A204.1 (cell line): ENCODE measurements around the gene ACVR1.
"Not testable (repeated sequence)": the region's sequence is repeated elsewhere in the genome, so short reads cannot be mapped to it uniquely, and the experiment has no call there.

Experiments used
- FAIRE-seq: peaks from 2 replicates; lab custom pipeline; 2012; peaks lifted over from hg19 to GRCh38; lab: Jason Lieb, UNC

Gene ACVR1

DNA sequence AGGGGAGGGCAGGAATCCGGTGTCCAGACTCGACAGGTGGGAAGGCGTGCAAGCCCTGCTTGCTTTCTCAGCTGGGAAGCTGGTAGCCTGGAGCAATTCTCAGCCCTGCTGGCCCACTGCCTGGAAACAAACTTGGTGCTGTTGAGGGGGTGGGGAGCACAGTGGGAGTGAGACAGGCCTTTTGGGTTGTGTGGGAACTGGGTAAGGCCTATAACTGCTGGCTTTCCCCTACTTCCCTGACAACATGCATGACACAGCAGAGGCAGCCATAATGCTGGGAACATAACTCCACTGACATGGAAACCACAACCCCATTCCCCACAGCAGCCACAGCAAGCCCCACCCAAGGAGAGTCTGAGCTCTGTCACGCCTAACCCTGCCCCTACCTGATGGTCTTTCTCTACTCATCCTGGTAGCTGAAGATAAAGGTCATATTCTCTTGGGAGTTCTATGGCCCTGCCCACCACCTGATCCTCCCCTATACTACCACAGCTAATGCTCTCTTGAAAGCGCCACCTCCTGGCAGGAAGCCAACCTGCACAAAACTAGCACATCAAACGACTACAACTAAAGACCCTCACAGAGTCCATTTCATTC is 124.6 kb downstream of the ACVR1 start:
- no peak for FAIRE-seq

DNA sequence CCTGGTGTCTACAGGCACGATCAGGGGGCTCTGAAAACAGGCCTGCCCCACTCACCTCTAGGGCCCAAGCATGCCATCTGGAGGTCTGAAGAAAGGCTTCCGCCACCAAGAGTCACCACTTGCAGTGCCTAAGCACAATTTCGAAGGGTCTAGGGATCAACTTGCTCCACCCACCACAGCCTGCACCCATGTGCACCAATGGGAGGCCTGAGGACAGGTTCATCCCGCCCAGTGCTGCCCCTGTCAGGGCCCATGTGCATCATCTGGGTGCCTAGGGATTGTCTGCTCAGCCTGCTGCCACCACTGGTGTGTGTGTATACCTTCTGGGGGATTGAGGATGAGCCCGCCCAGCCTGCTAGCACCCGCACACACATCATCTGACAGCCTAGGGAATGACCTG is 126.4 kb downstream of the ACVR1 start:
- FAIRE-seq = no peak

DNA sequence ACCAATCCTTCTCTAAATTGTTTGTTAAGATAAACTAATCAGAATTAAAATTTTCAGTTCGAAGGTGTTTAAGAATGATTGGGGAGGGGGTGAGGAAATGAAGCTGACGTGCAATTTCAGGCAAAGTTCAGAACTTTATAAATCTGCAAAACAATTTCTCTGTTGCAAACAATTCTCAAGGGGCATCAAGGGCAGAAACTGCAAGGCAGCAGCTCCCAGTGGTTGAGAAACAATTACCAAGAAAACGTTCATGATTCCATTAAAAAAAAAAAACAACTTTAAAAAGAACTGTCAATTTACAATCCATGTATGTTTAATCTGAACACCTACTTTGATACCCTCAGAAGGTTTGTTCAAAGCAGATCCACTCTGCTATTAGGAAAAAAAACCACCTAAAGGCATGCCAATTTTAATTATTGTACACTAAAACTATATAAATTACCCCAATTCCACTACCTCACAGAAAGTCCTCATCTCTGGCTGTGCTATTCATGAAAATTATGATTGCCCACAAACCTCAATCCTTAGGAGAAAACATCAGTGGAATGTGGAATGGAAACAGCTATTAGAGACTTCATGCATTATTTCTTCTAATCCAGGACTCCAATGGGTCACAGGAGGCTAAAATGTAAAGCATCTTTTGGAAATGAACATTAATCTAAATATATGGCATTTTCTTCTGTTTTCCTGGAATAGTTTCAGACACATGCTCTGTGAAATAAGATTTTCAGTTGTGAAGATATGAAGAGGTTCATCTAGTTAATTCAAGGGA is 127.6 kb downstream of the ACVR1 start:
- FAIRE-seq = no peak

GRCh38 chr2:157747695-157748370 is 128.3 kb downstream of the ACVR1 start:
- no peak for FAIRE-seq

GRCh38 chr2:157747280-157747679 is 128.8 kb downstream of the ACVR1 start:
- FAIRE-seq = no peak

DNA sequence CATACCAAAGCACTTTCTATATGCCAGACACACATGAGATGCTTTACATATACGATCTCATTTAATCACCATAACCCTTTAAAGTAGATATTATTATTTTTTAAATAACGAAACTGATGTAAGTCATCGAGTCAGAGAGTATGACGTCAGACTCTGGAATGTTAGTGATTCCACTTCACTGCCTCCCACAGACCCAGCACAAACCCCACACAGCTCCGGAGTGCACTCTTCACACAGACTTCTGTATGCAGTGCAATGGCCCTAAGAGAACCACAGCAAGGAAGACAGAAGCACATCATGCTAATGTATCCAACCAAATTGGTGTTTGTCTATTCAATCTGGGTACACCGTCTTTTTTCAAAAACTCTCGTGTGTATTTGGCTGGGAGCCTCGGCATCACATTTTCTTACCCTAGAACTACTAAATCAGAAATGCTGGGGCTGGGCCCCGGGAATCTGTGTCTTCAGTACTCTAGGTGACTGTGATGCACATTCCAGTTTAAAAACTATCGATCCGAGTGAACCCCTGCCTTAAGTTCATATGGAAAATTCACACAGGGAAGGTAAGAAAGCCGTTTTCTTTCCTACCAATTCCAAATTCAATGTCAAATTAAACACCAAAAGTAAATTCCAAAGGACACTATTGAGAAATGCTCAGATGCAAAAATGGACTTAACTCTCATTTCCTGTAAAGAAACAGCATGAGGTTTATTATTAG is 129.7 kb downstream of the ACVR1 start:
- no peak for FAIRE-seq

- no peak for FAIRE-seq
Measured at GRCh38 chr2:157744571-157745076, 131.5 kb downstream of the ACVR1 start.

DNA sequence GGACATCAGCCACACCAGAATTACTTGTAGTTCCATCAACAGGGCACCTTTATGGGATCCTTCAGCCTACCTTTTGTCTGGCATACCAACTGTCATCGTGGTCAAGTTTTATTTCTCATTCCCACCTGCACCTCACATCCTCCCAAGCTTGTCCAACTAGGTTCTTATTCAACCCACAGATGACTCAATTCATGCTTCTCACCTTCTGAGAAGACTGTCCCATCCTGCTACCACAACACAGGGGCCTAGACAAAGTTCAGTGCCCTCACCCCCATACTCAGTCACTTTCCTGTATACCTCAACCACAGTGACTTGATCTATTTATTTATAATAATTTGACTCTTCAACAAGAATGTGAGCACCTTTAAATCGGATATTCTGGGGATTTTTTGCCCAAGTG is 133.1 kb downstream of the ACVR1 start:
- no peak for FAIRE-seq

DNA sequence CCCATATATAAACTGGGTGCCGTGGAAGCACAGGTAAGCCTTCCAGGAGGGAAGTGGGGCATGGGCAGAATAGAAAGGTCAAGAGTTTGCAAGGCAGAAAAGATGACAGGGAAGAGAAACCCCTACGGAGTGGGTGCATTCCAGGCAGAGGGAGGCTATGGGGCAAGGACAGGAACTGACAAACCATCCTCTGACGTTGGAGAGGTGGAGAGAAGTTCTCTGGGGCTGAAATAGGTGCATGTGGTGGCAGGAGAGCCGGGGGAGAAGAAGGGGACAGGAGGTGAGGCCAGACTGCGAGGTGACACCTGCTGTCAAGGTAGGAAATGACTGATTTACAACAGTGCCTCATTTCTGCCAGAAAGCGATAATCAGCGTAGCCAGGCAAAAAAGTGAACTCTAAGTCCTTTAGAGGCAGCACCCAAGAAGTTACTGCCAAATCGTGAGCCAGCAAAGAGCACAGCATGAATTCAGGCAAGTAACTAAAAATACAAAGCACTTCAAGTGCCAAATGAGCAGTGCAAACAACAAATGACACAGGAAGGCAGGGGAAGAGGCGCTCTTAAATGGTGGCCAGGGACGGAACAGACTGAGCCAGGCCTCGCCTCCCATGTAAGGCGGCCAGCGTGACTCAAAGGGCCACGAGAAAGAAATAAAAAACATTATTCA is 134.2 kb downstream of the ACVR1 start:
- no peak for FAIRE-seq

GRCh38 chr2:157737656-157738055 is 138.5 kb downstream of the ACVR1 start:
- no peak for FAIRE-seq

GRCh38 chr2:157735532-157735931 is 140.6 kb downstream of the ACVR1 start:
- no peak for FAIRE-seq

DNA sequence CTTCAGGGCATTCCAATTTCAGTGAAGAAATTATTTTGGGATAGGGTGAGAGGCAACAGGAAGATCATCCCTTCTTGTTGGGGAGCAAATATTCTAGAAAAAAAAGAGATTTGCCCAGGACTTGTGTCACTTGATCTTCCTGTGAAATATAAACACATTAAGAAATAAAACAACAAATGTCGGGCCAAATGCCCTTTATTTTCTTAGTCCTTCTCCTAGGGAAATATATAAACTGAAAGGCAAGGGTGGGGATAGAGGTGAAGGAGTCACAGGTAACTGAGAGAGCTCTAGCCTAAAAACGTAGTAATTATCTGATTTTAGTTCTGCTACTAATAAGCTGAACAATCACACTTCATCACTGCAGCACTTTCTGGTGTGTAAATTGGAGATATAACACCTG is 142.9 kb downstream of the ACVR1 start:
- no peak for FAIRE-seq

DNA sequence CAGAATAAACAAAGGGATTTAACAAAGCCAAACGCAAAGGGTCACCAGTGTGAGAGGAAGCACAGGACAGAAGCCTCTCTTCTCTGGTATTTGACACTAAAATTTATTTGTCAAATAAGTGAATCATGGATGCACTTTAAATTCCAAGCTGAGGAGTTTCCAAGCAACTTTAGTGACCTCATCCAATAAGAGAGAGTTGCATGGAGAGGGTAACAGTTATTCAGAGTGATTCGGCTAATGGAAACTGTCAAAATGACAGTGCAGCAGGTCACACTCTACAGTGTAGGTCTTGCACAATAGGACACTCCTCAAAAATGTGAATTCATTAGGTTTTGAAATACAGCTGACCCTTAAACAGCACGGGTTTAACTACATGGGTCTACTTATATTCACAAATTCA is 143.5 kb downstream of the ACVR1 start:
- FAIRE-seq = no peak

DNA sequence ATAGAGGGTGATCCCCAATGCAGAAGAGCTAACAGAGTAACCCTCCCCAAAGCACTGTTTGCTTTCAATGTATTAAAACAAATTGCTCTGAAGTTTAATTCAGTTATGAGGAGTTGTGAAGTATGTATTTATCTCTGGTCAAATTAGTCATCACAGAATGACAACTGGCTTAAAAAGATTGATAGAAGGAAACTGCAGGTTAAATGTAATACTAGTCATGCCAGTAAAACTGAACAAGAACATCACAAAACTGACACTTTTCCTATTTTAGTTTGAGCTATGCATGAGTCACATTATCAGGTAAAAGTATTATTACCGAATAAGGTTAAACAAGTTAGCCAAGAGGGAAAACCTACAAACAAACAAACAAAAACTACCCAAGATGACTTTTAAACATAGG is 148.4 kb downstream of the ACVR1 start:
- no peak for FAIRE-seq

DNA sequence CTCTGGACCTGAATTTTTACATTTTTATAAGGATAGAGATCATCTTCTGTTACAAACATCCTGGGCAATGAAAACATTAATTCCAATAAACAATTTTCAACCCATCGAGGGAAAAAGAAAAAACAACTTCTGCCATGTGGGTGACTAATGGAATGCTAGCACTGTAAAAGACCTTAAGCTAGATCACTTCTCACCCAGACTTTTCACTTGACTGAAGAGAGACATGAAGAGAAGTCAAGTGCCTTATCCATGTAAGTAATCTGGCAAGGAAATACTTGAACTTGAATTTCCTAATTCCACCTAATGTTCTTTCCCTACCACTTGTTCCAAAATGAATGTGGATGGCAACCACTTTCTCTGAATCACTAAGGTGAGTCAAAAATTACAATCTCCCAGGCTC is 149.2 kb downstream of the ACVR1 start:
- no peak for FAIRE-seq

- no peak for FAIRE-seq
Measured at GRCh38 chr2:157725846-157726245, 150.3 kb downstream of the ACVR1 start.

- FAIRE-seq = no peak
Measured at GRCh38 chr2:157722580-157723234, 153.4 kb downstream of the ACVR1 start.

GRCh38 chr2:157720504-157720903 is 155.6 kb downstream of the ACVR1 start:
- FAIRE-seq = no peak

DNA sequence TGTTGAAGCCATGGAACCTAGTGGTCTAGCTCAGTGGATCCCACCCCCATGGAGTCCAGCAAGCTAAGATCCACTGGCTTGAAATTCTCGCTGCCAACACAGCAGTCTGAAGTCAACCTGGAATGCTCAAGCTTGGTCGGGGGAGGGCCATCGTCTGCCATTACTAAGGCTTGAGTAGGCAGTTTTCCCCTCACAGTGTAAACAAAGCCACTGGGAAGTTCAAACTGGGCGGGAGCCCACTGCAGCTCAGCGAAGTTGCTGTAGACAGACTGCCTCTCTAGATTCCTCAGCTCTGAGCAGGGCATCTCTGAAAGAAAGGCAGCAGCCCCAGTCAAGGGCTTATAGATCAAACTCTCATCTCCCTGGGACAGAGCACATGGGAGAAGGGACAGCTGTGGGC is 171.5 kb downstream of the ACVR1 start:
- FAIRE-seq = not testable (repeated sequence)

DNA sequence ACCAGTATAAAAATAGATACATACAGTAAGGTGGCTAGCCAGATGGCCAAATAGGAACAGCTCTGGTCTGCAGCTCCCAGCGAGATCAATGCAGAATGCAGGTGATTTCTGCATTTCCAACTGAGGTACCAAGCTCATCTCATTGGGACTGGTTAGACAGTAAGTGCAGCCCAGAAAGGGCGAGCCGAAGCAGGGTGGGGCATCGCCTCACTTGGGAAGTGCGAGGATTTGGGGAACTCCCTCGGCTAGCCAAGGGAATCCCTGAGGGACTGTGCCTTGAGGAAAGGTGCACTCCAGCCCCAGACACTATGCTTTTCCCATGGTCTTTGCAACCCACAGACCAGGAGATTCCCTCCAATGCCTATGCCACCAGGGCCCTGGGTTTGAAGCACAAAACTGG is 172.0 kb downstream of the ACVR1 start:
- not testable (repeated sequence) for FAIRE-seq

- FAIRE-seq = no peak
Measured at GRCh38 chr2:157699806-157700205, 176.3 kb downstream of the ACVR1 start.

DNA sequence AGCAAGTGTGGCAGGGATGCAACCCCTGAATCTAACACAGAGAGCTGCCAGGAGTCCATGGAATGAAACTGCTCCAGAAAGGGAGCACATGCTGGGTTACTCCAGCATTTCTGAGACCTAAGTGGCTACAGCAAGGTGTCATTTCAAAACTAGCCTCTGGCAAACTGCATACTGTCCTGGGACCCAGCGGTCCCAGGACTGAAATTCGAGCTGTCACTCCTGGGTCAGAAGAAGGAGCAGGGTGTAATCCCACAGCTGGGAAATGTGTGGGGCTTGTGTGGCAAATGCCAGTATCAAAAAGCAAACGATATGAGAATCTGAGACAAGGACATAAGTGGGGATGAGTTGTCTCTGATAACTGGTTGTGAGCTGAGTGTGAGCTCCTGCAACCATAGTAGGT is 177.1 kb downstream of the ACVR1 start:
- no peak for FAIRE-seq
